Hepatocyte (in vitro differentiated cells): ENCODE measurements around the gene LEMD1. TPM values are rescaled to one million over a fixed set of nuclear protein-coding genes. Genes with fewer than 3 reads are reported as not detected.
A peak's percentile ranks its signal among the peaks of the same experiment; 100 is the strongest.

Experiments used
- DNase-seq: peaks from one replicate; pipeline ENCODE4 v3.0.0-alpha.2; 2016; ENCODE audit warnings: low spot score
- H2AFZ ChIP-seq: fragments of 200-600 bp; sonication (generic); 2 replicates; pipeline ENCODE4 v1.6.0; 2016; ENCODE audit warnings: antibody characterized with exemption, mild to moderate bottlenecking
- H3K27ac ChIP-seq: fragments of 200-600 bp; sonication (generic); 2 replicates; pipeline ENCODE4 v1.5.1; 2016; ENCODE audit warnings: mild to moderate bottlenecking
- H3K27me3 ChIP-seq: fragments of 200-600 bp; sonication (generic); 2 replicates; pipeline ENCODE4 v1.6.1; 2016
- H3K36me3 ChIP-seq: fragments of 200-600 bp; sonication (generic); replicated peaks from 2 replicates; pipeline ENCODE4 v1.5.1; 2016; ENCODE audit warnings: low read depth; ENCODE audit not compliant: insufficient read depth
- H3K4me1 ChIP-seq: fragments of 200-600 bp; sonication (generic); 2 replicates; pipeline ENCODE4 v1.5.1; 2016; ENCODE audit warnings: mild to moderate bottlenecking, moderate library complexity; ENCODE audit not compliant: insufficient read depth
- H3K4me2 ChIP-seq: fragments of 200-600 bp; sonication (generic); 2 replicates; pipeline ENCODE4 v1.6.0; 2016
- H3K4me3 ChIP-seq: fragments of 200-600 bp; sonication (generic); 2 replicates; pipeline ENCODE4 v1.5.1; 2016; ENCODE audit warnings: mild to moderate bottlenecking
- H3K79me2 ChIP-seq: fragments of 200-600 bp; sonication (generic); 2 replicates; pipeline ENCODE4 v1.6.0; 2017; ENCODE audit warnings: mild to moderate bottlenecking
- H3K9me2 ChIP-seq: fragments of 200-600 bp; sonication (generic); replicated peaks from 2 replicates; pipeline ENCODE4 v1.6.0; 2017; ENCODE audit warnings: mild to moderate bottlenecking; ENCODE audit not compliant: insufficient read depth
- H3K9me3 ChIP-seq: fragments of 200-600 bp; sonication (generic); 2 replicates; pipeline ENCODE4 v1.5.1; 2016; ENCODE audit warnings: low read depth, mild to moderate bottlenecking
- H4K20me1 ChIP-seq: fragments of 200-600 bp; sonication (generic); 2 replicates; pipeline ENCODE4 v1.6.0; 2016; ENCODE audit warnings: mild to moderate bottlenecking; ENCODE audit not compliant: insufficient read depth, poor library complexity, severe bottlenecking
- CTCF ChIP-seq: fragments of 200-600 bp; sonication (generic); IDR thresholded peaks from 2 replicates; pipeline ENCODE4 v1.5.1; 2016; ENCODE audit warnings: antibody characterized with exemption, mild to moderate bottlenecking; ENCODE audit not compliant: poor library complexity
- EZH2 ChIP-seq: fragments of 200-600 bp; sonication (generic); IDR thresholded peaks from 2 replicates; pipeline ENCODE4 v1.6.1; 2016; ENCODE audit warnings: antibody characterized with exemption, mild to moderate bottlenecking, borderline replicate concordance
- EZH2phosphoT487 ChIP-seq: fragments of 200-600 bp; sonication (generic); IDR thresholded peaks from one replicate; pipeline ENCODE4 v1.6.1; 2018; ENCODE audit warnings: antibody characterized with exemption, mild to moderate bottlenecking, low read depth, moderate library complexity; ENCODE audit not compliant: unreplicated experiment, severe bottlenecking
- WGBS: methylation state at CpG from one replicate; pipeline ENCODE4 v1.1.6; 2016; ENCODE audit warnings: low lambda C conversion rate; ENCODE audit errors: missing lambda C conversion rate; 5-methylcytosine and 5-hydroxymethylcytosine counted together
- polyA plus RNA-seq: library from polyadenylated mRNA; unstranded; fragments of >200 nt; fragmentation: Nextera tagmentation; extraction: Ambion mirVana; gene quantifications from 2 replicates; pipeline ENCODE4 v1.2.1, GENCODE V29; 2016
- total RNA-seq: library from RNA; depleted of rRNA; stranded (reverse); fragments of >200 nt; gene quantifications from 2 replicates; pipeline ENCODE4 v1.2.3, GENCODE V29; 2014

LEMD1 gene
- total and polyA plus RNA-seq, 2 experiments from 2014 or later = 0.35 to 2.4 TPM

GRCh38 chr1:205440121-205440475 lies 18.2 kb upstream of the LEMD1 start:
- Histone ChIP-seq H3K9me2 (no peaks in the 10 kb centered on the region), H4K20me1 (no peaks in the 10 kb centered on the region), H3K79me2 (no peaks in the 10 kb centered on the region), H3K9me3 (no peaks in the 10 kb centered on the region), H3K4me3 (no peak overlapping the region), H3K4me2 (no peak overlapping the region), H3K27ac (peak overlapping the region; percentile 63), H2AFZ (no peak overlapping the region), H3K4me1 (peaks cover 34% of the 10 kb centered on the region), H3K36me3 (no peaks in the 10 kb centered on the region), H3K27me3 (peaks cover 21% of the 10 kb centered on the region)
- no peak for TF ChIP-seq CTCF
- 95% methylated on average over 5 of the region's 5 CpGs for WGBS
- no peak for DNase-seq

DNA sequence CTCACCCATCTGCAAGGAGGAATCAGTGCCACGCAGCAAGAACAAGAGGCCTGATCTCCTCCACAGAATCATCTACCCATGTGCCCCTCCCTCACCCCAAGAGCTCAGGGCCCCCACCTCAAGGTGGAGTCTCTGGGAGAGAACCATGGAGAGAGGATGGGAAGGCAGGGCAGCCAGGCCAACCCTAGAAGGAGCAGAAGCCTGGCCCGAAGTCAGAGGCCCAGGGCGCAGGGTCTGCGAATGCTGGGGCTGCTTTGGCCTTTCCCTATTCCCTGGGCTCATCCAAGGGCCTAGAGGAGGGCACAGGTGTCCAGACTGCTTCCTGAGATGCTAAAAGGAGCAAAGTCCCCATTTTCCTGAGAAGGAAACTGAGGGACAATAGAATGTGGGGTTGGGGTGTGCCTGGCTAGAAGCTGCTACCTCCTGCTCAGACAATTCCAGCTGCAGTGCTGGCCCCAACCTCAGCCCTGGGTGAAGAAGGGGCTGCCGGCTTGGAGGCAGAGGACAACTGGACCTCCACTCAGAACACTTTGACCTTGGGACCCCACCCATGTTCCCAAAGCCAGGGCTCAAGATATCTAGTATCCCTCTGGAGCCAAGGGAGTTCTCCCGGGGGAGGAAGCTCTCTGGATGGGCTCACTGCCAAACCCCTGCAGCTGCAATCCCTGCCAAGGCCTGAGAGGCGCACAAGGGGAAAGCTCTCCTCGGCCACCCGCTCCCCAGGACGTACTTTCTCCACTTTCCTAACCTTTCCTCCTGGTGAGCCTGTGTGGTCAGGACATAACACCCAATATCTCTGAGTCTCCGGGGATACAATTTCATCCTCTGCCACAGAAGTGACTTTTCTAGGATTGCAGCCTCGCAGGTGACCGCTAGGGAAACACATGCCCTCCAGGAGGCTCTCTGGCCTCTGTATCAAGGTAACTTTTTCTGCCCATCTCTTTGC lies 16.6 kb upstream of the LEMD1 start:
- peaks cover 34% of the 10 kb centered on the region for H3K4me1 ChIP-seq
- peak; percentile 82 for DNase-seq
- no peak overlapping the region for H3K4me3 ChIP-seq
- TF ChIP-seq CTCF (peak; percentile 20), EZH2phosphoT487 (no peak)
- H3K79me2 ChIP-seq = no peaks in the 10 kb centered on the region
- no peaks in the 10 kb centered on the region for H3K36me3 ChIP-seq
- H3K9me2 ChIP-seq = no peaks in the 10 kb centered on the region
- no peak overlapping the region for H3K27ac ChIP-seq
- H4K20me1 ChIP-seq = no peaks in the 10 kb centered on the region
- H3K4me2 ChIP-seq = no peak overlapping the region
- peaks cover 27% of the 10 kb centered on the region for H3K27me3 ChIP-seq
- no peaks in the 10 kb centered on the region for H3K9me3 ChIP-seq
- 59% methylated on average over 13 of the region's 13 CpGs for WGBS
- no peak overlapping the region for H2AFZ ChIP-seq

DNA sequence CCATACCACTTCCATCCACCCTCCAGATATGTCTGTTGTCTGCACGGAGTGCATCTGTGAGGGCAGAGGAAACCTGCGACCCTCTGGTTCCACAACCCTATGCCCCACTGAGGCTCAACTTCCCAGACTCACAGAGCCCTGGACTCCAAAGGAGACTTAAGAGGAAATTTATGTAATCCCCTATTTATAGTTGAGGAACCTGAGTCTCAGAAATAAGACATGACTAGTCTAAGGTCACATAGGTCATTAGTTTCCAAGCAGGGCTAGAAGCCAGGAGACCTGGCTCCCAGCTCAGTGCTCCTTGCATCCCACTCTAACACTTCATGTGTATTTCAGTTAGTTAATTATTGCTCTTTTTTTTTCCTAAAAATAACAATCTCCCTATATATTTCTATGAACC lies 15.7 kb upstream of the LEMD1 start:
- Histone ChIP-seq H3K4me1 (peaks cover 34% of the 10 kb centered on the region), H3K4me3 (no peak overlapping the region)
- no peak for TF ChIP-seq CTCF
- TF ChIP-seq EZH2phosphoT487 = no peak
- no peak for TF ChIP-seq EZH2

More for the DNA sequence above, 15.7 kb upstream of the LEMD1 start:
- no peaks in the 10 kb centered on the region for H3K9me3 ChIP-seq
- no peak overlapping the region for H3K27ac ChIP-seq
- H3K27me3 ChIP-seq = peaks cover 31% of the 10 kb centered on the region
- 98% methylated on average over 2 of the region's 2 CpGs for WGBS
- DNase-seq = no peak
- no peaks in the 10 kb centered on the region for H3K9me2 ChIP-seq
- H4K20me1 ChIP-seq = no peaks in the 10 kb centered on the region
- no peaks in the 10 kb centered on the region for H3K79me2 ChIP-seq
- no peak overlapping the region for H2AFZ ChIP-seq
- H3K36me3 ChIP-seq = no peaks in the 10 kb centered on the region
- H3K4me2 ChIP-seq = no peak overlapping the region
